HEK293 (cell line): Measurements from ENCODE around the gene RRBP1.

Experiments
- MZF1 ChIP-seq: fragments of 450-650 bp; formaldehyde crosslinking; IDR thresholded peaks from 2 replicates; pipeline ENCODE4 v1.5.1; 2017; ENCODE audit warnings: missing biosample characterization, missing genetic modification characterization, borderline replicate concordance
- SP2 ChIP-seq: fragments of 450-650 bp; formaldehyde crosslinking; IDR thresholded peaks from 2 replicates; pipeline ENCODE4 v1.5.1; 2016; ENCODE audit warnings: missing biosample characterization, missing genetic modification characterization
- ZBTB1 ChIP-seq: fragments of 450-650 bp; formaldehyde crosslinking; IDR thresholded peaks from 2 replicates; pipeline ENCODE4 v1.5.1; 2016; ENCODE audit warnings: missing biosample characterization, missing genetic modification characterization
- ZNF175 ChIP-seq: fragments of 450-650 bp; formaldehyde crosslinking; IDR thresholded peaks from 2 replicates; pipeline ENCODE4 v1.5.1; 2016; ENCODE audit warnings: missing biosample characterization, missing genetic modification characterization
- ZNF274 ChIP-seq, 2 experiments: fragments of 200-500 bp in 1 of 2; fragments of 450-650 bp in 1 of 2; sonication (Bioruptor generic) in 1 of 2; formaldehyde crosslinking in 1 of 2; IDR thresholded peaks; 2 replicates each; pipeline versions ENCODE4 v1.5.1 to v1.6.1; 2014 to 2016; ENCODE audit warnings: borderline replicate concordance in 1 of 2, inconsistent platforms in 1 of 2, low read length in 1 of 2, missing biosample characterization in 1 of 2, missing genetic modification characterization in 1 of 2
- ZNF311 ChIP-seq: fragments of 450-650 bp; formaldehyde crosslinking; IDR thresholded peaks from 2 replicates; pipeline ENCODE4 v1.5.1; 2017; ENCODE audit warnings: missing biosample characterization, missing genetic modification characterization, borderline replicate concordance
- ZNF600 ChIP-seq: fragments of 450-650 bp; formaldehyde crosslinking; IDR thresholded peaks from 2 replicates; pipeline ENCODE4 v1.5.1; 2016; ENCODE audit warnings: missing biosample characterization, missing genetic modification characterization
- ZNF624 ChIP-seq: fragments of 450-650 bp; formaldehyde crosslinking; IDR thresholded peaks from 2 replicates; pipeline ENCODE4 v1.5.1; 2017; ENCODE audit warnings: missing biosample characterization, missing genetic modification characterization
- ZNF629 ChIP-seq: fragments of 450-650 bp; formaldehyde crosslinking; IDR thresholded peaks from 2 replicates; pipeline ENCODE4 v1.5.1; 2017; ENCODE audit warnings: missing biosample characterization, missing genetic modification characterization
- ZNF830 ChIP-seq: fragments of 450-650 bp; IDR thresholded peaks from 2 replicates; pipeline ENCODE4 v1.5.0; 2018; ENCODE audit warnings: missing biosample characterization, missing genetic modification characterization, low read depth, mild to moderate bottlenecking, moderate library complexity
- ZSCAN30 ChIP-seq: fragments of 450-650 bp; IDR thresholded peaks from 2 replicates; pipeline ENCODE4 v1.5.1; 2018; ENCODE audit warnings: missing biosample characterization, mild to moderate bottlenecking, missing genetic modification characterization, moderate library complexity
- TF ChIP-seq, protein P1 (sequence below): fragments of 450-650 bp; formaldehyde crosslinking; IDR thresholded peaks from 2 replicates; pipeline ENCODE4 v1.5.1; 2016; ENCODE audit warnings: missing biosample characterization, missing genetic modification characterization
- TF ChIP-seq, protein P2 (sequence below): fragments of 450-650 bp; formaldehyde crosslinking; IDR thresholded peaks from 2 replicates; pipeline ENCODE4 v1.5.1; 2016; ENCODE audit warnings: missing biosample characterization, missing genetic modification characterization, low read depth
- TF ChIP-seq, protein P3 (sequence below): fragments of 450-650 bp; formaldehyde crosslinking; IDR thresholded peaks from 2 replicates; pipeline ENCODE4 v1.5.1; 2017; ENCODE audit warnings: missing biosample characterization, mild to moderate bottlenecking, missing genetic modification characterization, moderate library complexity

DNA sequence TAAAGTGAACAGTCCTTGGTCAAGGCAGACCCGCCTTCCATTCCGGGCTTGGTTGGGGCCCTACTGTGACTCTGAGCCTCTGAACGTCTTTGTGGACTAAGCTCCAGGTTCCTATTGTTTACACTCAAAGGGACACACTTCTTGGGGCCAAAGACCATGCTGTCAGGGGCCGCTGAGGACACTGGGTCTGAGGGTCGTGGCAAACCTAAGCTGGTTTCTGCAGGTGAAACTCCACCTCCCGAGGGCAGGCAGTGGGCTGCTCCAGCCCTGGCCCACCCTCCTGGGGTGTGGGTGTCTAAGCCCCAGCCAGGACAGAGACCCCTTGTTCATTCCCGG, 69.1 kb downstream of the RRBP1 start:
- TF ChIP-seq ZBTB1 (tag by site-specific recombination) (no peak), SP2 (tag by site-specific recombination) (no peak), ZSCAN30 (tag by site-specific recombination) (no peak), ZNF600 (tag by site-specific recombination) (no peak), MZF1 (tag by site-specific recombination) (no peak), ZNF629 (tag by site-specific recombination) (no peak), ZNF311 (tag by site-specific recombination) (no peak), ZNF624 (no peak), ZNF175 (no peak), ZNF274 (IDR thresholded peaks at IDR 0.05; ENCODE audit: low read length) (no peak), ZNF274 (tag by site-specific recombination; IDR thresholded peaks at IDR 0.05; ENCODE audit: borderline replicate concordance) (no peak), ZNF830 (tag by site-specific recombination) (no peak)
- TF ChIP-seq, protein P1, sequence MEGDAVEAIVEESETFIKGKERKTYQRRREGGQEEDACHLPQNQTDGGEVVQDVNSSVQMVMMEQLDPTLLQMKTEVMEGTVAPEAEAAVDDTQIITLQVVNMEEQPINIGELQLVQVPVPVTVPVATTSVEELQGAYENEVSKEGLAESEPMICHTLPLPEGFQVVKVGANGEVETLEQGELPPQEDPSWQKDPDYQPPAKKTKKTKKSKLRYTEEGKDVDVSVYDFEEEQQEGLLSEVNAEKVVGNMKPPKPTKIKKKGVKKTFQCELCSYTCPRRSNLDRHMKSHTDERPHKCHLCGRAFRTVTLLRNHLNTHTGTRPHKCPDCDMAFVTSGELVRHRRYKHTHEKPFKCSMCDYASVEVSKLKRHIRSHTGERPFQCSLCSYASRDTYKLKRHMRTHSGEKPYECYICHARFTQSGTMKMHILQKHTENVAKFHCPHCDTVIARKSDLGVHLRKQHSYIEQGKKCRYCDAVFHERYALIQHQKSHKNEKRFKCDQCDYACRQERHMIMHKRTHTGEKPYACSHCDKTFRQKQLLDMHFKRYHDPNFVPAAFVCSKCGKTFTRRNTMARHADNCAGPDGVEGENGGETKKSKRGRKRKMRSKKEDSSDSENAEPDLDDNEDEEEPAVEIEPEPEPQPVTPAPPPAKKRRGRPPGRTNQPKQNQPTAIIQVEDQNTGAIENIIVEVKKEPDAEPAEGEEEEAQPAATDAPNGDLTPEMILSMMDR (tag by site-specific recombination): no peak
- TF ChIP-seq, protein P2, sequence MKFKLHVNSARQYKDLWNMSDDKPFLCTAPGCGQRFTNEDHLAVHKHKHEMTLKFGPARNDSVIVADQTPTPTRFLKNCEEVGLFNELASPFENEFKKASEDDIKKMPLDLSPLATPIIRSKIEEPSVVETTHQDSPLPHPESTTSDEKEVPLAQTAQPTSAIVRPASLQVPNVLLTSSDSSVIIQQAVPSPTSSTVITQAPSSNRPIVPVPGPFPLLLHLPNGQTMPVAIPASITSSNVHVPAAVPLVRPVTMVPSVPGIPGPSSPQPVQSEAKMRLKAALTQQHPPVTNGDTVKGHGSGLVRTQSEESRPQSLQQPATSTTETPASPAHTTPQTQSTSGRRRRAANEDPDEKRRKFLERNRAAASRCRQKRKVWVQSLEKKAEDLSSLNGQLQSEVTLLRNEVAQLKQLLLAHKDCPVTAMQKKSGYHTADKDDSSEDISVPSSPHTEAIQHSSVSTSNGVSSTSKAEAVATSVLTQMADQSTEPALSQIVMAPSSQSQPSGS (tag by site-specific recombination): no peak
- TF ChIP-seq, protein P3, sequence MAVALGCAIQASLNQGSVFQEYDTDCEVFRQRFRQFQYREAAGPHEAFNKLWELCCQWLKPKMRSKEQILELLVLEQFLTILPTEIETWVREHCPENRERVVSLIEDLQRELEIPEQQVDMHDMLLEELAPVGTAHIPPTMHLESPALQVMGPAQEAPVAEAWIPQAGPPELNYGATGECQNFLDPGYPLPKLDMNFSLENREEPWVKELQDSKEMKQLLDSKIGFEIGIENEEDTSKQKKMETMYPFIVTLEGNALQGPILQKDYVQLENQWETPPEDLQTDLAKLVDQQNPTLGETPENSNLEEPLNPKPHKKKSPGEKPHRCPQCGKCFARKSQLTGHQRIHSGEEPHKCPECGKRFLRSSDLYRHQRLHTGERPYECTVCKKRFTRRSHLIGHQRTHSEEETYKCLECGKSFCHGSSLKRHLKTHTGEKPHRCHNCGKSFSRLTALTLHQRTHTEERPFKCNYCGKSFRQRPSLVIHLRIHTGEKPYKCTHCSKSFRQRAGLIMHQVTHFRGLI: no peak
